Measurements from ENCODE around the gene RBPMS2.

GRCh38 chr15:64701051-64701450, 74.3 kb downstream of the RBPMS2 start:
- no peak for TF ChIP-seq TAF1 (conservative IDR thresholded peaks at IDR 0.05)
- TF ChIP-seq, protein P1, sequence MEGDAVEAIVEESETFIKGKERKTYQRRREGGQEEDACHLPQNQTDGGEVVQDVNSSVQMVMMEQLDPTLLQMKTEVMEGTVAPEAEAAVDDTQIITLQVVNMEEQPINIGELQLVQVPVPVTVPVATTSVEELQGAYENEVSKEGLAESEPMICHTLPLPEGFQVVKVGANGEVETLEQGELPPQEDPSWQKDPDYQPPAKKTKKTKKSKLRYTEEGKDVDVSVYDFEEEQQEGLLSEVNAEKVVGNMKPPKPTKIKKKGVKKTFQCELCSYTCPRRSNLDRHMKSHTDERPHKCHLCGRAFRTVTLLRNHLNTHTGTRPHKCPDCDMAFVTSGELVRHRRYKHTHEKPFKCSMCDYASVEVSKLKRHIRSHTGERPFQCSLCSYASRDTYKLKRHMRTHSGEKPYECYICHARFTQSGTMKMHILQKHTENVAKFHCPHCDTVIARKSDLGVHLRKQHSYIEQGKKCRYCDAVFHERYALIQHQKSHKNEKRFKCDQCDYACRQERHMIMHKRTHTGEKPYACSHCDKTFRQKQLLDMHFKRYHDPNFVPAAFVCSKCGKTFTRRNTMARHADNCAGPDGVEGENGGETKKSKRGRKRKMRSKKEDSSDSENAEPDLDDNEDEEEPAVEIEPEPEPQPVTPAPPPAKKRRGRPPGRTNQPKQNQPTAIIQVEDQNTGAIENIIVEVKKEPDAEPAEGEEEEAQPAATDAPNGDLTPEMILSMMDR (IDR thresholded peaks at IDR 0.05; ENCODE audit: low read depth, low read length, missing input control), result no peak
- TF ChIP-seq YY1 (IDR thresholded peaks at IDR 0.05), result no peak
- no peak for TF ChIP-seq EGR1 (IDR thresholded peaks at IDR 0.05; ENCODE audit: low read depth in 2 of 2)
- no peak for TF ChIP-seq ZBTB33 (IDR thresholded peaks at IDR 0.05)
- no peak for TF ChIP-seq GABPA (IDR thresholded peaks at IDR 0.05 in 1 of 2, conservative IDR thresholded peaks at IDR 0.05 in 1 of 2)
- no peak for TF ChIP-seq JUND (IDR thresholded peaks at IDR 0.05)
- TF ChIP-seq ATF3 (IDR thresholded peaks at IDR 0.05), result no peak
- TF ChIP-seq, protein P2, sequence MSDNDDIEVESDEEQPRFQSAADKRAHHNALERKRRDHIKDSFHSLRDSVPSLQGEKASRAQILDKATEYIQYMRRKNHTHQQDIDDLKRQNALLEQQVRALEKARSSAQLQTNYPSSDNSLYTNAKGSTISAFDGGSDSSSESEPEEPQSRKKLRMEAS (IDR thresholded peaks at IDR 0.05), result no peak
- TF ChIP-seq RXRA (IDR thresholded peaks at IDR 0.05), result no peak
- TF ChIP-seq HNF4G (IDR thresholded peaks at IDR 0.05), result no peak
- TF ChIP-seq, protein P3, sequence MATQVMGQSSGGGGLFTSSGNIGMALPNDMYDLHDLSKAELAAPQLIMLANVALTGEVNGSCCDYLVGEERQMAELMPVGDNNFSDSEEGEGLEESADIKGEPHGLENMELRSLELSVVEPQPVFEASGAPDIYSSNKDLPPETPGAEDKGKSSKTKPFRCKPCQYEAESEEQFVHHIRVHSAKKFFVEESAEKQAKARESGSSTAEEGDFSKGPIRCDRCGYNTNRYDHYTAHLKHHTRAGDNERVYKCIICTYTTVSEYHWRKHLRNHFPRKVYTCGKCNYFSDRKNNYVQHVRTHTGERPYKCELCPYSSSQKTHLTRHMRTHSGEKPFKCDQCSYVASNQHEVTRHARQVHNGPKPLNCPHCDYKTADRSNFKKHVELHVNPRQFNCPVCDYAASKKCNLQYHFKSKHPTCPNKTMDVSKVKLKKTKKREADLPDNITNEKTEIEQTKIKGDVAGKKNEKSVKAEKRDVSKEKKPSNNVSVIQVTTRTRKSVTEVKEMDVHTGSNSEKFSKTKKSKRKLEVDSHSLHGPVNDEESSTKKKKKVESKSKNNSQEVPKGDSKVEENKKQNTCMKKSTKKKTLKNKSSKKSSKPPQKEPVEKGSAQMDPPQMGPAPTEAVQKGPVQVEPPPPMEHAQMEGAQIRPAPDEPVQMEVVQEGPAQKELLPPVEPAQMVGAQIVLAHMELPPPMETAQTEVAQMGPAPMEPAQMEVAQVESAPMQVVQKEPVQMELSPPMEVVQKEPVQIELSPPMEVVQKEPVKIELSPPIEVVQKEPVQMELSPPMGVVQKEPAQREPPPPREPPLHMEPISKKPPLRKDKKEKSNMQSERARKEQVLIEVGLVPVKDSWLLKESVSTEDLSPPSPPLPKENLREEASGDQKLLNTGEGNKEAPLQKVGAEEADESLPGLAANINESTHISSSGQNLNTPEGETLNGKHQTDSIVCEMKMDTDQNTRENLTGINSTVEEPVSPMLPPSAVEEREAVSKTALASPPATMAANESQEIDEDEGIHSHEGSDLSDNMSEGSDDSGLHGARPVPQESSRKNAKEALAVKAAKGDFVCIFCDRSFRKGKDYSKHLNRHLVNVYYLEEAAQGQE (IDR thresholded peaks at IDR 0.05), result no peak

Measured in liver (tissue), 3 donors.